Endothelial cell of umbilical vein (primary cell): ENCODE measurements around the gene SH3BGRL3.

Source experiments
- EZH2 ChIP-seq: IDR thresholded peaks from 2 replicates; pipeline ENCODE4 v1.6.1; 2012; ENCODE audit warnings: borderline replicate concordance, low read depth, mild to moderate bottlenecking, moderate library complexity, low read length, inconsistent platforms; ENCODE audit not compliant: severe bottlenecking
- JUN ChIP-seq: IDR thresholded peaks from 2 replicates; pipeline ENCODE4 v1.6.1; 2011; ENCODE audit warnings: borderline replicate concordance, low read depth; ENCODE audit not compliant: insufficient read length, insufficient read depth
- POLR2A ChIP-seq: IDR thresholded peaks from 2 replicates; pipeline ENCODE4 v1.6.1; 2012; ENCODE audit warnings: low read depth, mild to moderate bottlenecking, control low read depth, low read length
- TF ChIP-seq, protein P1 (sequence below): IDR thresholded peaks from 2 replicates; pipeline ENCODE4 v1.6.1; 2011; ENCODE audit not compliant: insufficient read depth, insufficient read length
- TF ChIP-seq, protein P2 (sequence below), 2 donors: IDR thresholded peaks; 1 replicate in 1 of 2; 2 replicates in 1 of 2; pipeline ENCODE4 v1.5.1; 2011; ENCODE audit warnings: low read length in 2 of 2, mild to moderate bottlenecking in 2 of 2, moderate library complexity in 2 of 2, control low read depth in 1 of 2, inconsistent platforms in 1 of 2, low read depth in 1 of 2; ENCODE audit not compliant: insufficient read depth in 1 of 2; ENCODE audit errors: extremely low read depth in 1 of 2

DNA sequence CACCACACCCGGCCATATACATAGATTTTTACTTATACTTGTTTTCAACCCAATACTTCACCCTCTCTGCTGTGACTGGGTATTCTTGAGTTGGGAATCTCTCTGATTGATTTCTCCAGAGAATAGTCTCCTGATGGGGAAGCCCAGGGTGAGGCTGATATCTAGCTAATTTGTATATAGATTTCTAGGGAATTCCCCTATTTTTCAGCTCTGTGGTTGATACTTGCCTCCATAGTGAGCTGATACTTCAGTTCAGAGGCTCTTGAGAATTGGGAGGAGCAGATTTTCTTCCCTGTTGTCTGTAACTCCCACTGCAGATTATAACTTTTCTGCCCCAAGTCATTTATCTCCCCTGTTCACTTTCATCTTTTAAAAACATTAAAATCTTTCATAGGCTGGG lies 14.5 kb upstream of the SH3BGRL3 start:
- TF ChIP-seq, protein P1, sequence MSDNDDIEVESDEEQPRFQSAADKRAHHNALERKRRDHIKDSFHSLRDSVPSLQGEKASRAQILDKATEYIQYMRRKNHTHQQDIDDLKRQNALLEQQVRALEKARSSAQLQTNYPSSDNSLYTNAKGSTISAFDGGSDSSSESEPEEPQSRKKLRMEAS, result no peak
- TF ChIP-seq, protein P2, sequence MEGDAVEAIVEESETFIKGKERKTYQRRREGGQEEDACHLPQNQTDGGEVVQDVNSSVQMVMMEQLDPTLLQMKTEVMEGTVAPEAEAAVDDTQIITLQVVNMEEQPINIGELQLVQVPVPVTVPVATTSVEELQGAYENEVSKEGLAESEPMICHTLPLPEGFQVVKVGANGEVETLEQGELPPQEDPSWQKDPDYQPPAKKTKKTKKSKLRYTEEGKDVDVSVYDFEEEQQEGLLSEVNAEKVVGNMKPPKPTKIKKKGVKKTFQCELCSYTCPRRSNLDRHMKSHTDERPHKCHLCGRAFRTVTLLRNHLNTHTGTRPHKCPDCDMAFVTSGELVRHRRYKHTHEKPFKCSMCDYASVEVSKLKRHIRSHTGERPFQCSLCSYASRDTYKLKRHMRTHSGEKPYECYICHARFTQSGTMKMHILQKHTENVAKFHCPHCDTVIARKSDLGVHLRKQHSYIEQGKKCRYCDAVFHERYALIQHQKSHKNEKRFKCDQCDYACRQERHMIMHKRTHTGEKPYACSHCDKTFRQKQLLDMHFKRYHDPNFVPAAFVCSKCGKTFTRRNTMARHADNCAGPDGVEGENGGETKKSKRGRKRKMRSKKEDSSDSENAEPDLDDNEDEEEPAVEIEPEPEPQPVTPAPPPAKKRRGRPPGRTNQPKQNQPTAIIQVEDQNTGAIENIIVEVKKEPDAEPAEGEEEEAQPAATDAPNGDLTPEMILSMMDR (IDR thresholded peaks at IDR 0.05; ENCODE audit: extremely low read depth in 1 of 2, insufficient read depth in 1 of 2, low read depth in 1 of 2, low read length in 2 of 2), result no peak
- no peak for TF ChIP-seq POLR2A
- TF ChIP-seq JUN, result no peak
- no peak for TF ChIP-seq EZH2
